Measurements from ENCODE around the gene GLCCI1.

The GLCCI1 gene

GRCh38 chr7:8129318-8129659 lies 160.7 kb downstream of the GLCCI1 start:
- H3K9ac ChIP-seq (ENCODE audit: low read length in 2 of 2) = no peak overlapping the region
- H3K9me3 ChIP-seq (ENCODE audit: control insufficient read depth in 2 of 2, low read length in 2 of 2) = no peaks in the 10 kb centered on the region
- no peak overlapping the region for H3K4me3 ChIP-seq (ENCODE audit: low read length in 2 of 2)
- H3K36me3 ChIP-seq (ENCODE audit: control insufficient read depth in 2 of 2, insufficient read depth in 2 of 2, low read length in 2 of 2) = no peaks in the 10 kb centered on the region
- no peak overlapping the region for H3K27ac ChIP-seq (ENCODE audit: low read length)
- H3K4me1 ChIP-seq (ENCODE audit: control insufficient read depth, insufficient read depth, low read length) = peaks cover 3% of the 10 kb centered on the region
- no peaks in the 10 kb centered on the region for H3K27me3 ChIP-seq (ENCODE audit: control insufficient read depth in 1 of 2, insufficient read depth in 2 of 2, low read length in 2 of 2)

GRCh38 chr7:8130663-8131062 lies 162.1 kb downstream of the GLCCI1 start:
- Histone ChIP-seq H3K27me3 (ENCODE audit: control insufficient read depth in 1 of 2, insufficient read depth in 2 of 2, low read length in 2 of 2) (no peaks in the 10 kb centered on the region), H3K9ac (ENCODE audit: low read length in 2 of 2) (no peak overlapping the region), H3K4me1 (ENCODE audit: control insufficient read depth, insufficient read depth, low read length) (no peaks in the 10 kb centered on the region), H3K4me3 (ENCODE audit: low read length in 2 of 2) (no peak overlapping the region), H3K36me3 (ENCODE audit: control insufficient read depth in 2 of 2, insufficient read depth in 2 of 2, low read length in 2 of 2) (no peaks in the 10 kb centered on the region), H3K27ac (ENCODE audit: low read length) (no peak overlapping the region), H3K9me3 (ENCODE audit: control insufficient read depth in 2 of 2, low read length in 2 of 2) (no peaks in the 10 kb centered on the region)

GRCh38 chr7:8131694-8132605 lies 163.4 kb downstream of the GLCCI1 start:
- Histone ChIP-seq H3K4me3 (ENCODE audit: low read length in 2 of 2) (no peak overlapping the region), H3K9me3 (ENCODE audit: control insufficient read depth in 2 of 2, low read length in 2 of 2) (no peaks in the 10 kb centered on the region), H3K27ac (ENCODE audit: low read length) (no peak overlapping the region), H3K9ac (ENCODE audit: low read length in 2 of 2) (no peak overlapping the region), H3K4me1 (ENCODE audit: control insufficient read depth, insufficient read depth, low read length) (no peaks in the 10 kb centered on the region), H3K36me3 (ENCODE audit: control insufficient read depth in 2 of 2, insufficient read depth in 2 of 2, low read length in 2 of 2) (no peaks in the 10 kb centered on the region), H3K27me3 (ENCODE audit: control insufficient read depth in 1 of 2, insufficient read depth in 2 of 2, low read length in 2 of 2) (no peaks in the 10 kb centered on the region)

DNA sequence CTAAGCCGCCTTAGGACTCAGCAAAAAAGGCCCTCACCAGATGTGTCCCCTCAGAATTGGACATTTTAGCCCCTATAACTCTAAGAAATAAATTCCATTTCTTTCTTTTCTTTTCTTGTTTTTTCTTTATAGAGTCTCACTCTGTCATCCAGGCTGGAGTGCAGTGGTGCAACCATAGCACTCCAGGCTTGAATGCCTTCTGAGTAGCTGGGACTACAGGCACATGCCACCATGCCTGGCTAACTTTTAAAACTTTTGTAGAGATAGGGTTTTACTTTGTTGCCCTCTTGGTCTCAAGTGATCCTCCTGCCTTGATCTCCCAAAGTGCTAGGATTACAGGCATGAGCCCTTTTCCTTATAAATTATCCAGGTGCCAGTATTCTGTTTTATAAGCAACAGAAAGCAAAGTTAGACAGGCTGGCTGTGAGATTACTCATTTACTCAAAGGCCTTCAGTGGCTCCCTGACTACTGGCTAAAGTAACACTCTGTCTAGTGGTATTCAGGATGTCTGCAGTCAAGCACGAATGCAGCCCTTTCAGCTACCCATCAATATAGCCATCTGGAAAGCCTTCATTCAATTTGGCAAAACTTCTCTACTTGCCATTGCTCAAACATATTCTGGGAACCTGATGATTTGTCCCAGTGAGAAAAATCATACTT lies 164.7 kb downstream of the GLCCI1 start:
- no peak overlapping the region for H3K27ac ChIP-seq (ENCODE audit: low read length)
- no peaks in the 10 kb centered on the region for H3K4me1 ChIP-seq (ENCODE audit: control insufficient read depth, insufficient read depth, low read length)
- no peak overlapping the region for H3K4me3 ChIP-seq (ENCODE audit: low read length in 2 of 2)
- H3K27me3 ChIP-seq (ENCODE audit: control insufficient read depth in 1 of 2, insufficient read depth in 2 of 2, low read length in 2 of 2) = no peaks in the 10 kb centered on the region
- no peak overlapping the region for H3K9ac ChIP-seq (ENCODE audit: low read length in 2 of 2)
- H3K9me3 ChIP-seq (ENCODE audit: control insufficient read depth in 2 of 2, low read length in 2 of 2) = no peaks in the 10 kb centered on the region
- H3K36me3 ChIP-seq (ENCODE audit: control insufficient read depth in 2 of 2, insufficient read depth in 2 of 2, low read length in 2 of 2) = no peaks in the 10 kb centered on the region

DNA sequence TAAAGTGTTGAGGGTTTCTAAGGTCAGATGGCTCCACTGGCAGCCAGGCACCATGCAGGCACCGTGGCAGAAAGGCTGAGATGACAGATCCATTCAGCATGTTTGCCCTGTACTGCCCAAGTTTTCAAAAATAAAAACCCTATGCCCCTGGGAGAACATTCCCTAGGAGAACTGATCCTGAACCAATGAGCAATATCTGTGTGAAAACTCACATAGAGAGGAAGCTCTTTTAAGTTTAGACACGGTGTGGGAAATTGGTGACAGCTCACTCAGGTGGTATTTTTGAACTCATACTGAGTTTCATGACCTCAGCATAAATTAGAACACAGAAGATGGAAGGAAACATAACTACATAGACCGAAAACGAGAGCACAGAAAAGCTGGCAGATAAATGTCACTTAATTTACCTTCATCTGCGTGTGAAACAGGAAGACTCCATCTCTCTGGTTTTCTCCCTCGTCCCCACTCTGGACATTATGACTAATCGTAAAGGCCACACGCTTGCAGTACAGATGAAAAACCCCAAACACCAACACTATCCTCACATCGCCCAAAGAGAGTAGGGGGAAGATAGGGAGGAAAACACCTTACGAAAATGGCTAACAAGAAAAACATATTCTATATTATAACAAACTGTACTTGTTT lies 165.6 kb downstream of the GLCCI1 start:
- Histone ChIP-seq H3K9me3 (ENCODE audit: control insufficient read depth in 2 of 2, low read length in 2 of 2) (no peaks in the 10 kb centered on the region), H3K4me3 (ENCODE audit: low read length in 2 of 2) (no peak overlapping the region), H3K36me3 (ENCODE audit: control insufficient read depth in 2 of 2, insufficient read depth in 2 of 2, low read length in 2 of 2) (no peaks in the 10 kb centered on the region), H3K27ac (ENCODE audit: low read length) (no peak overlapping the region), H3K27me3 (ENCODE audit: control insufficient read depth in 1 of 2, insufficient read depth in 2 of 2, low read length in 2 of 2) (no peaks in the 10 kb centered on the region), H3K9ac (ENCODE audit: low read length in 2 of 2) (no peak overlapping the region), H3K4me1 (ENCODE audit: control insufficient read depth, insufficient read depth, low read length) (no peaks in the 10 kb centered on the region)

GRCh38 chr7:8135417-8135816 lies 166.8 kb downstream of the GLCCI1 start:
- Histone ChIP-seq H3K4me1 (ENCODE audit: control insufficient read depth, insufficient read depth, low read length) (no peaks in the 10 kb centered on the region), H3K27ac (ENCODE audit: low read length) (no peak overlapping the region), H3K9me3 (ENCODE audit: control insufficient read depth in 2 of 2, low read length in 2 of 2) (no peaks in the 10 kb centered on the region), H3K27me3 (ENCODE audit: control insufficient read depth in 1 of 2, insufficient read depth in 2 of 2, low read length in 2 of 2) (no peaks in the 10 kb centered on the region), H3K4me3 (ENCODE audit: low read length in 2 of 2) (no peak overlapping the region), H3K36me3 (ENCODE audit: control insufficient read depth in 2 of 2, insufficient read depth in 2 of 2, low read length in 2 of 2) (no peaks in the 10 kb centered on the region), H3K9ac (ENCODE audit: low read length in 2 of 2) (no peak overlapping the region)

- no peak overlapping the region for H3K4me3 ChIP-seq (ENCODE audit: low read length in 2 of 2)
- H3K27me3 ChIP-seq (ENCODE audit: control insufficient read depth in 1 of 2, insufficient read depth in 2 of 2, low read length in 2 of 2) = no peaks in the 10 kb centered on the region
- H3K4me1 ChIP-seq (ENCODE audit: control insufficient read depth, insufficient read depth, low read length) = no peaks in the 10 kb centered on the region
- no peaks in the 10 kb centered on the region for H3K36me3 ChIP-seq (ENCODE audit: control insufficient read depth in 2 of 2, insufficient read depth in 2 of 2, low read length in 2 of 2)
- no peak overlapping the region for H3K9ac ChIP-seq (ENCODE audit: low read length in 2 of 2)
- no peaks in the 10 kb centered on the region for H3K9me3 ChIP-seq (ENCODE audit: control insufficient read depth in 2 of 2, low read length in 2 of 2)
- no peak overlapping the region for H3K27ac ChIP-seq (ENCODE audit: low read length)
Measured at GRCh38 chr7:8136051-8136730, 167.6 kb downstream of the GLCCI1 start.
